Gastroesophageal sphincter (tissue), 3 donors: ENCODE results near the gene PPP1R14C.

Experiments used
- CTCF ChIP-seq, 4 experiments: fragments of 200-600 bp in 2 of 4; fragments of 450-650 bp in 2 of 4; sonication (generic) in 1 of 4; IDR thresholded peaks; one replicate each; pipeline ENCODE4 v1.5.1; 2017 to 2019; ENCODE audit warnings: antibody characterized with exemption in 4 of 4, mild to moderate bottlenecking in 2 of 4, moderate library complexity in 2 of 4
- POLR2A ChIP-seq, 2 donors: fragments of 450-650 bp; IDR thresholded peaks; one replicate each; pipeline ENCODE4 v1.6.1; 2017; ENCODE audit warnings: antibody characterized with exemption in 2 of 2, mild to moderate bottlenecking in 2 of 2, moderate library complexity in 1 of 2
- POLR2AphosphoS5 ChIP-seq: sonication (generic); formaldehyde crosslinking; IDR thresholded peaks from one replicate; pipeline ENCODE4 v1.6.1; 2017; ENCODE audit warnings: antibody characterized with exemption

GRCh38 chr6:150098155-150098554 is 44.7 kb upstream of the PPP1R14C start:
- TF ChIP-seq CTCF (IDR thresholded peaks at IDR 0.05) (no peak), POLR2AphosphoS5 (no peak), POLR2A (IDR thresholded peaks at IDR 0.05) (no peak)
